GM23338 (cell line): ENCODE measurements around the gene IARS2. TPM values are rescaled to one million over a fixed set of nuclear protein-coding genes. Genes with fewer than 3 reads are reported as not detected.

ENCODE experiments used
- ATAC-seq: fragments of 200-7000 bp; cut with Tn5 transposase; 3 replicates; pipeline ENCODE4 v1.9.1; 2020
- DNase-seq: peaks from one replicate; pipeline ENCODE4 v3.0.0-alpha.2; 2015; ENCODE audit warnings: low spot score
- H2AFZ ChIP-seq: fragments of 200-600 bp; sonication (generic); 2 replicates; pipeline ENCODE4 v1.8.0; 2016; ENCODE audit warnings: antibody characterized with exemption, mild to moderate bottlenecking, moderate library complexity
- H3F3A ChIP-seq: fragments of 200-600 bp; sonication (generic); replicated peaks from 2 replicates; pipeline ENCODE4 v1.8.0; 2017; ENCODE audit warnings: antibody characterized with exemption, mixed run types, low read depth
- H3K27ac ChIP-seq: fragments of 200-600 bp; sonication (generic); 2 replicates; pipeline ENCODE4 v1.6.1; 2016; ENCODE audit warnings: low read depth
- H3K27me3 ChIP-seq: fragments of 200-600 bp; sonication (generic); 2 replicates; pipeline ENCODE4 v1.8.0; 2016; ENCODE audit warnings: mild to moderate bottlenecking, mixed run types, moderate library complexity; ENCODE audit not compliant: insufficient read depth
- H3K36me3 ChIP-seq: fragments of 200-600 bp; sonication (generic); 2 replicates; pipeline ENCODE4 v1.8.0; 2016; ENCODE audit warnings: mild to moderate bottlenecking; ENCODE audit not compliant: insufficient read depth
- H3K4me1 ChIP-seq: fragments of 200-600 bp; sonication (generic); 2 replicates; pipeline ENCODE4 v1.8.0; 2016; ENCODE audit warnings: mild to moderate bottlenecking, moderate library complexity; ENCODE audit not compliant: insufficient read depth
- H3K4me2 ChIP-seq: fragments of 200-600 bp; sonication (generic); 2 replicates; pipeline ENCODE4 v1.7.1; 2017; ENCODE audit warnings: mixed run types
- H3K4me3 ChIP-seq: fragments of 200-600 bp; sonication (generic); 2 replicates; pipeline ENCODE4 v1.6.1; 2016; ENCODE audit warnings: mixed run types
- H3K79me2 ChIP-seq: fragments of 200-600 bp; sonication (generic); replicated peaks from 2 replicates; pipeline ENCODE4 v1.8.0; 2017; ENCODE audit warnings: mild to moderate bottlenecking; ENCODE audit not compliant: insufficient read depth
- H3K9me2 ChIP-seq: fragments of 200-600 bp; sonication (generic); 2 replicates; pipeline ENCODE4 v1.8.0; 2017; ENCODE audit not compliant: insufficient read depth
- H4K20me1 ChIP-seq: fragments of 200-600 bp; sonication (generic); replicated peaks from 2 replicates; pipeline ENCODE4 v1.8.0; 2017; ENCODE audit warnings: mild to moderate bottlenecking; ENCODE audit not compliant: insufficient read depth
- H3K27ac Mint-ChIP-seq: 2 replicates; pipeline ENCODE4 v1.8.0; 2020; ENCODE audit warnings: inconsistent platforms, mild to moderate bottlenecking, moderate library complexity, mixed read lengths
- H3K27me3 Mint-ChIP-seq: 3 replicates; pipeline ENCODE4 v1.8.0; 2022; ENCODE audit warnings: low read depth, mild to moderate bottlenecking, moderate library complexity, mixed read lengths, inconsistent platforms; ENCODE audit not compliant: insufficient read depth, poor library complexity
- H3K36me3 Mint-ChIP-seq: 3 replicates; pipeline ENCODE4 v1.8.0; 2021; ENCODE audit warnings: low read depth, mild to moderate bottlenecking, inconsistent platforms, moderate library complexity, mixed read lengths
- H3K4me1 Mint-ChIP-seq: 3 replicates; pipeline ENCODE4 v1.8.0; 2020; ENCODE audit warnings: mild to moderate bottlenecking, inconsistent platforms, mixed read lengths
- H3K4me3 Mint-ChIP-seq: 3 replicates; pipeline ENCODE4 v1.8.0; 2021; ENCODE audit warnings: moderate library complexity, mild to moderate bottlenecking, inconsistent platforms, mixed read lengths
- H3K9me3 Mint-ChIP-seq: 3 replicates; pipeline ENCODE4 v1.8.0; 2020; ENCODE audit warnings: moderate library complexity, mild to moderate bottlenecking, inconsistent platforms, mixed read lengths
- CREB1 ChIP-seq: fragments of 250-450 bp; sonication (Bioruptor Pico); IDR thresholded peaks from 2 replicates; pipeline ENCODE4 v1.5.0; 2020; ENCODE audit warnings: low read depth, mild to moderate bottlenecking, moderate library complexity
- EZH2 ChIP-seq: fragments of 200-600 bp; sonication (generic); IDR thresholded peaks from one replicate; pipeline ENCODE4 v1.8.0; 2017; ENCODE audit warnings: antibody characterized with exemption, mild to moderate bottlenecking, low read depth; ENCODE audit not compliant: unreplicated experiment
- EZH2phosphoT487 ChIP-seq: fragments of 200-600 bp; sonication (generic); IDR thresholded peaks from one replicate; pipeline ENCODE4 v1.8.1; 2018; ENCODE audit warnings: antibody characterized with exemption; ENCODE audit not compliant: unreplicated experiment
- JUNB ChIP-seq: IDR thresholded peaks from one replicate; pipeline ENCODE4 v1.6.1; 2016; ENCODE audit warnings: antibody characterized with exemption; ENCODE audit not compliant: unreplicated experiment
- NANOG ChIP-seq: IDR thresholded peaks from 2 replicates; pipeline ENCODE4 v1.6.1; 2016; ENCODE audit warnings: antibody characterized with exemption, borderline replicate concordance
- POLR2AphosphoS5 ChIP-seq: IDR thresholded peaks from 2 replicates; pipeline ENCODE4 v1.6.1; 2016; ENCODE audit warnings: antibody characterized with exemption, low read depth
- STAT1 ChIP-seq: IDR thresholded peaks from one replicate; pipeline ENCODE4 v1.6.1; 2016; ENCODE audit warnings: antibody characterized with exemption; ENCODE audit not compliant: unreplicated experiment
- ZNF114 ChIP-seq: fragments of 250-450 bp; sonication (Bioruptor Pico); IDR thresholded peaks from 2 replicates; pipeline ENCODE4 v1.5.0; 2020; ENCODE audit warnings: mild to moderate bottlenecking, moderate library complexity
- ZNF331 ChIP-seq: fragments of 250-450 bp; sonication (Bioruptor Pico); IDR thresholded peaks from 2 replicates; pipeline ENCODE4 v1.5.0; 2020; ENCODE audit warnings: low read depth, mild to moderate bottlenecking, moderate library complexity
- polyA plus RNA-seq: library from polyadenylated mRNA; unstranded; fragments of >200 nt; fragmentation: Nextera tagmentation; extraction: Ambion mirVana; gene quantifications from 2 replicates; pipeline ENCODE4 v1.2.1, GENCODE V29; 2016
- total RNA-seq: library from RNA; depleted of rRNA; stranded (reverse); fragments of >200 nt; shearing (Covaris generic); gene quantifications from 2 replicates; pipeline ENCODE4 v1.2.3, GENCODE V29; 2014
- TF ChIP-seq, protein P1 (sequence below): fragments of 250-450 bp; sonication (Bioruptor Pico); IDR thresholded peaks from 2 replicates; pipeline ENCODE4 v1.5.0; 2020; ENCODE audit warnings: mild to moderate bottlenecking, moderate library complexity
- TF ChIP-seq, protein P2 (sequence below), 2 experiments: fragments of 200-600 bp in 1 of 2; sonication (generic) in 1 of 2; conservative IDR thresholded peaks; 2 replicates each; pipeline versions ENCODE4 v1.5.1 to v1.6.1; 2016 to 2017; ENCODE audit warnings: antibody characterized with exemption in 2 of 2, low read depth in 2 of 2, mild to moderate bottlenecking in 2 of 2, moderate library complexity in 1 of 2
- TF ChIP-seq, protein P3 (sequence below): IDR thresholded peaks from 2 replicates; pipeline ENCODE4 v1.6.1; 2016; ENCODE audit warnings: antibody characterized with exemption
- TF ChIP-seq, protein P4 (sequence below): IDR thresholded peaks from one replicate; pipeline ENCODE4 v1.6.1; 2018; ENCODE audit warnings: antibody characterized with exemption; ENCODE audit not compliant: unreplicated experiment

Gene IARS2
- total and polyA plus RNA-seq, 2 experiments from 2014 or later, result 33.3 to 75.6 TPM

DNA sequence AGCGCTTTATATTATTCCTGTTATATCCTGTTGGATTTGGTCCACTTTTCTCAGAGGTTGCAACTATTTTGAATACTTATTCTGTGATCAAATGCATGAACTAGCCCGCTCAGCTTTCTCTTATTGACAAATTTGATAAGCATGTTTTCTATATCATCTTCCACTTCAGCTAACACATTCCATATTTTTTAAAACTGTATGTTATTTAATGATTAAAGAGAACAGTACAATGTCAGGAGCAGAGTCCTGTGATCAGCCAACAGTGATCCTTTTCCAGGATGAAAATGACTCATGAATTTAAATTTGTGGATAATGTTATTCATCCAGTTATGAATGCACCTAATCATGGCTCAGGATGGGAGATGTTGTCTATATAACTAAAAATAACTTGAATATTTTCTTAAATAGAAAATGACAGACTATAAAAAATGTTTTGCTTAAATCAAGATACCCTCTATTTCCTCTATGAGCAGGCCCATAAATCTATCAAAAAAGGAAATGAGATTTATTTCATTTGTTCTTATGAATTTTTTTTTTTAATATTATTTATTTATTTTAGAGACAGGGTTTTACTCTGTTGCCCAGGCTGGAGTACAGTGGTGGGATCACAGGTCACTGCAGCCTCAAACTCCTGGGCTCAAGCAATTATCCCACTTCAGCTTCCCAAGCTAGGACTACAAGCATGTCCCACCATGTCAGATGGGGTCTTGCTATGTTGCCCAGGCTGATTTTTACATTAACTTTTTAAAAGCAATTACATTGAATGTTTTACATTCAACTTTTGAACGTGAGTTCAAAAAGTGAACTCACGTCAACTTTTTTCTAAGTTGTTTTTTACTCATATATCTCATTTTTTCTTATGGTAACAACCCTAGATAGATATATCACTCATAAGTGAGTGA, 16.8 kb upstream of the IARS2 start:
- H3K4me3 ChIP-seq, result no peak overlapping the region
- no peak overlapping the region for H3K27ac ChIP-seq
- Mint-ChIP-seq H3K27me3 (no peaks in the 10 kb centered on the region), H3K4me3 (no peak overlapping the region), H3K9me3 (no peaks in the 10 kb centered on the region), H3K36me3 (peaks cover 6% of the 10 kb centered on the region; the same call in 2 of the 3 replicates), H3K27ac (no peak overlapping the region), H3K4me1 (no peaks in the 10 kb centered on the region)
- no peaks in the 10 kb centered on the region for H3K9me2 ChIP-seq
- peaks cover 8% of the 10 kb centered on the region for H3K36me3 ChIP-seq
- no peaks in the 10 kb centered on the region for H3F3A ChIP-seq
- DNase-seq, result no peak
- H3K27me3 ChIP-seq, result no peaks in the 10 kb centered on the region
- 0 out of 2 replicates have a peak, but pooled peaks cover 3% of the 10 kb centered on the region for H3K79me2 ChIP-seq
- no peak overlapping the region for H2AFZ ChIP-seq
- ATAC-seq, result no peak
- TF ChIP-seq JUNB, result no peak
- TF ChIP-seq, protein P1, sequence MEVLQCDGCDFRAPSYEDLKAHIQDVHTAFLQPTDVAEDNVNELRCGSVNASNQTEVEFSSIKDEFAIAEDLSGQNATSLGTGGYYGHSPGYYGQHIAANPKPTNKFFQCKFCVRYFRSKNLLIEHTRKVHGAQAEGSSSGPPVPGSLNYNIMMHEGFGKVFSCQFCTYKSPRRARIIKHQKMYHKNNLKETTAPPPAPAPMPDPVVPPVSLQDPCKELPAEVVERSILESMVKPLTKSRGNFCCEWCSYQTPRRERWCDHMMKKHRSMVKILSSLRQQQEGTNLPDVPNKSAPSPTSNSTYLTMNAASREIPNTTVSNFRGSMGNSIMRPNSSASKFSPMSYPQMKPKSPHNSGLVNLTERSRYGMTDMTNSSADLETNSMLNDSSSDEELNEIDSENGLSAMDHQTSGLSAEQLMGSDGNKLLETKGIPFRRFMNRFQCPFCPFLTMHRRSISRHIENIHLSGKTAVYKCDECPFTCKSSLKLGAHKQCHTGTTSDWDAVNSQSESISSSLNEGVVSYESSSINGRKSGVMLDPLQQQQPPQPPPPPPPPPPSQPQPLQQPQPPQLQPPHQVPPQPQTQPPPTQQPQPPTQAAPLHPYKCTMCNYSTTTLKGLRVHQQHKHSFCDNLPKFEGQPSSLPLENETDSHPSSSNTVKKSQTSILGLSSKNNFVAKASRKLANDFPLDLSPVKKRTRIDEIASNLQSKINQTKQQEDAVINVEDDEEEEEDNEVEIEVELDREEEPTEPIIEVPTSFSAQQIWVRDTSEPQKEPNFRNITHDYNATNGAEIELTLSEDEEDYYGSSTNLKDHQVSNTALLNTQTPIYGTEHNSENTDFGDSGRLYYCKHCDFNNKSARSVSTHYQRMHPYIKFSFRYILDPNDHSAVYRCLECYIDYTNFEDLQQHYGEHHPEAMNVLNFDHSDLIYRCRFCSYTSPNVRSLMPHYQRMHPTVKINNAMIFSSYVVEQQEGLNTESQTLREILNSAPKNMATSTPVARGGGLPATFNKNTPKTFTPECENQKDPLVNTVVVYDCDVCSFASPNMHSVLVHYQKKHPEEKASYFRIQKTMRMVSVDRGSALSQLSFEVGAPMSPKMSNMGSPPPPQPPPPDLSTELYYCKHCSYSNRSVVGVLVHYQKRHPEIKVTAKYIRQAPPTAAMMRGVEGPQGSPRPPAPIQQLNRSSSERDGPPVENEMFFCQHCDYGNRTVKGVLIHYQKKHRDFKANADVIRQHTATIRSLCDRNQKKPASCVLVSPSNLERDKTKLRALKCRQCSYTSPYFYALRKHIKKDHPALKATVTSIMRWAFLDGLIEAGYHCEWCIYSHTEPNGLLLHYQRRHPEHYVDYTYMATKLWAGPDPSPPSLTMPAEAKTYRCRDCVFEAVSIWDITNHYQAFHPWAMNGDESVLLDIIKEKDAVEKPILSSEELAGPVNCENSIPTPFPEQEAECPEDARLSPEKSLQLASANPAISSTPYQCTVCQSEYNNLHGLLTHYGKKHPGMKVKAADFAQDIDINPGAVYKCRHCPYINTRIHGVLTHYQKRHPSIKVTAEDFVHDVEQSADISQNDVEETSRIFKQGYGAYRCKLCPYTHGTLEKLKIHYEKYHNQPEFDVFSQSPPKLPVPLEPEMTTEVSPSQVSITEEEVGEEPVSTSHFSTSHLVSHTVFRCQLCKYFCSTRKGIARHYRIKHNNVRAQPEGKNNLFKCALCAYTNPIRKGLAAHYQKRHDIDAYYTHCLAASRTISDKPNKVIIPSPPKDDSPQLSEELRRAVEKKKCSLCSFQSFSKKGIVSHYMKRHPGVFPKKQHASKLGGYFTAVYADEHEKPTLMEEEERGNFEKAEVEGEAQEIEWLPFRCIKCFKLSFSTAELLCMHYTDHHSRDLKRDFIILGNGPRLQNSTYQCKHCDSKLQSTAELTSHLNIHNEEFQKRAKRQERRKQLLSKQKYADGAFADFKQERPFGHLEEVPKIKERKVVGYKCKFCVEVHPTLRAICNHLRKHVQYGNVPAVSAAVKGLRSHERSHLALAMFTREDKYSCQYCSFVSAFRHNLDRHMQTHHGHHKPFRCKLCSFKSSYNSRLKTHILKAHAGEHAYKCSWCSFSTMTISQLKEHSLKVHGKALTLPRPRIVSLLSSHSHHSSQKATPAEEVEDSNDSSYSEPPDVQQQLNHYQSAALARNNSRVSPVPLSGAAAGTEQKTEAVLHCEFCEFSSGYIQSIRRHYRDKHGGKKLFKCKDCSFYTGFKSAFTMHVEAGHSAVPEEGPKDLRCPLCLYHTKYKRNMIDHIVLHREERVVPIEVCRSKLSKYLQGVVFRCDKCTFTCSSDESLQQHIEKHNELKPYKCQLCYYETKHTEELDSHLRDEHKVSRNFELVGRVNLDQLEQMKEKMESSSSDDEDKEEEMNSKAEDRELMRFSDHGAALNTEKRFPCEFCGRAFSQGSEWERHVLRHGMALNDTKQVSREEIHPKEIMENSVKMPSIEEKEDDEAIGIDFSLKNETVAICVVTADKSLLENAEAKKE, result no peak
- TF ChIP-seq EZH2, result no peak
- TF ChIP-seq CREB1 (CRISPR knock-in tag), result no peak
- TF ChIP-seq, protein P2, sequence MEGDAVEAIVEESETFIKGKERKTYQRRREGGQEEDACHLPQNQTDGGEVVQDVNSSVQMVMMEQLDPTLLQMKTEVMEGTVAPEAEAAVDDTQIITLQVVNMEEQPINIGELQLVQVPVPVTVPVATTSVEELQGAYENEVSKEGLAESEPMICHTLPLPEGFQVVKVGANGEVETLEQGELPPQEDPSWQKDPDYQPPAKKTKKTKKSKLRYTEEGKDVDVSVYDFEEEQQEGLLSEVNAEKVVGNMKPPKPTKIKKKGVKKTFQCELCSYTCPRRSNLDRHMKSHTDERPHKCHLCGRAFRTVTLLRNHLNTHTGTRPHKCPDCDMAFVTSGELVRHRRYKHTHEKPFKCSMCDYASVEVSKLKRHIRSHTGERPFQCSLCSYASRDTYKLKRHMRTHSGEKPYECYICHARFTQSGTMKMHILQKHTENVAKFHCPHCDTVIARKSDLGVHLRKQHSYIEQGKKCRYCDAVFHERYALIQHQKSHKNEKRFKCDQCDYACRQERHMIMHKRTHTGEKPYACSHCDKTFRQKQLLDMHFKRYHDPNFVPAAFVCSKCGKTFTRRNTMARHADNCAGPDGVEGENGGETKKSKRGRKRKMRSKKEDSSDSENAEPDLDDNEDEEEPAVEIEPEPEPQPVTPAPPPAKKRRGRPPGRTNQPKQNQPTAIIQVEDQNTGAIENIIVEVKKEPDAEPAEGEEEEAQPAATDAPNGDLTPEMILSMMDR (conservative IDR thresholded peaks at IDR 0.05; ENCODE audit: low read depth in 2 of 2), result no peak
- TF ChIP-seq, protein P3, sequence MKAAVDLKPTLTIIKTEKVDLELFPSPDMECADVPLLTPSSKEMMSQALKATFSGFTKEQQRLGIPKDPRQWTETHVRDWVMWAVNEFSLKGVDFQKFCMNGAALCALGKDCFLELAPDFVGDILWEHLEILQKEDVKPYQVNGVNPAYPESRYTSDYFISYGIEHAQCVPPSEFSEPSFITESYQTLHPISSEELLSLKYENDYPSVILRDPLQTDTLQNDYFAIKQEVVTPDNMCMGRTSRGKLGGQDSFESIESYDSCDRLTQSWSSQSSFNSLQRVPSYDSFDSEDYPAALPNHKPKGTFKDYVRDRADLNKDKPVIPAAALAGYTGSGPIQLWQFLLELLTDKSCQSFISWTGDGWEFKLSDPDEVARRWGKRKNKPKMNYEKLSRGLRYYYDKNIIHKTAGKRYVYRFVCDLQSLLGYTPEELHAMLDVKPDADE, result no peak
- no peak for TF ChIP-seq NANOG
- TF ChIP-seq ZNF114 (CRISPR knock-in tag), result no peak
- TF ChIP-seq EZH2phosphoT487, result no peak
- TF ChIP-seq, protein P4, sequence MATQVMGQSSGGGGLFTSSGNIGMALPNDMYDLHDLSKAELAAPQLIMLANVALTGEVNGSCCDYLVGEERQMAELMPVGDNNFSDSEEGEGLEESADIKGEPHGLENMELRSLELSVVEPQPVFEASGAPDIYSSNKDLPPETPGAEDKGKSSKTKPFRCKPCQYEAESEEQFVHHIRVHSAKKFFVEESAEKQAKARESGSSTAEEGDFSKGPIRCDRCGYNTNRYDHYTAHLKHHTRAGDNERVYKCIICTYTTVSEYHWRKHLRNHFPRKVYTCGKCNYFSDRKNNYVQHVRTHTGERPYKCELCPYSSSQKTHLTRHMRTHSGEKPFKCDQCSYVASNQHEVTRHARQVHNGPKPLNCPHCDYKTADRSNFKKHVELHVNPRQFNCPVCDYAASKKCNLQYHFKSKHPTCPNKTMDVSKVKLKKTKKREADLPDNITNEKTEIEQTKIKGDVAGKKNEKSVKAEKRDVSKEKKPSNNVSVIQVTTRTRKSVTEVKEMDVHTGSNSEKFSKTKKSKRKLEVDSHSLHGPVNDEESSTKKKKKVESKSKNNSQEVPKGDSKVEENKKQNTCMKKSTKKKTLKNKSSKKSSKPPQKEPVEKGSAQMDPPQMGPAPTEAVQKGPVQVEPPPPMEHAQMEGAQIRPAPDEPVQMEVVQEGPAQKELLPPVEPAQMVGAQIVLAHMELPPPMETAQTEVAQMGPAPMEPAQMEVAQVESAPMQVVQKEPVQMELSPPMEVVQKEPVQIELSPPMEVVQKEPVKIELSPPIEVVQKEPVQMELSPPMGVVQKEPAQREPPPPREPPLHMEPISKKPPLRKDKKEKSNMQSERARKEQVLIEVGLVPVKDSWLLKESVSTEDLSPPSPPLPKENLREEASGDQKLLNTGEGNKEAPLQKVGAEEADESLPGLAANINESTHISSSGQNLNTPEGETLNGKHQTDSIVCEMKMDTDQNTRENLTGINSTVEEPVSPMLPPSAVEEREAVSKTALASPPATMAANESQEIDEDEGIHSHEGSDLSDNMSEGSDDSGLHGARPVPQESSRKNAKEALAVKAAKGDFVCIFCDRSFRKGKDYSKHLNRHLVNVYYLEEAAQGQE, result no peak
- no peak for TF ChIP-seq POLR2AphosphoS5
- no peak for TF ChIP-seq STAT1
- no peak for TF ChIP-seq ZNF331
- H3K4me2 ChIP-seq, result no peak overlapping the region
- no peaks in the 10 kb centered on the region for H3K4me1 ChIP-seq
- H4K20me1 ChIP-seq, result 0 out of 2 replicates have a peak, but pooled peaks cover 4% of the 10 kb centered on the region
